Activated T-cell treated with anti-CD3 and anti-CD28 coated beads, Interleukin-2, amount 50 U/mL, for 24 hours (primary cell): ENCODE measurements around the gene LYPLAL1.

Experiments
- DNase-seq: peaks from one replicate; pipeline ENCODE4 v3.0.0-alpha.2; 2020
- H3K27ac Mint-ChIP-seq: 2 replicates; pipeline ENCODE4 v1.8.0; 2020; ENCODE audit warnings: mild to moderate bottlenecking, mixed read lengths
- H3K27me3 Mint-ChIP-seq: 2 replicates; pipeline ENCODE4 v1.8.0; 2020; ENCODE audit warnings: mixed read lengths
- H3K36me3 Mint-ChIP-seq: 2 replicates; pipeline ENCODE4 v1.8.0; 2020; ENCODE audit warnings: low read depth, mixed read lengths
- H3K4me1 Mint-ChIP-seq: 2 replicates; pipeline ENCODE4 v1.8.0; 2020; ENCODE audit warnings: low read depth, mixed read lengths
- H3K4me3 Mint-ChIP-seq: 2 replicates; pipeline ENCODE4 v1.8.0; 2020; ENCODE audit warnings: mild to moderate bottlenecking, moderate library complexity, mixed read lengths
- H3K9me3 Mint-ChIP-seq: 2 replicates; pipeline ENCODE4 v1.8.0; 2020; ENCODE audit warnings: mixed read lengths

Gene LYPLAL1

DNA sequence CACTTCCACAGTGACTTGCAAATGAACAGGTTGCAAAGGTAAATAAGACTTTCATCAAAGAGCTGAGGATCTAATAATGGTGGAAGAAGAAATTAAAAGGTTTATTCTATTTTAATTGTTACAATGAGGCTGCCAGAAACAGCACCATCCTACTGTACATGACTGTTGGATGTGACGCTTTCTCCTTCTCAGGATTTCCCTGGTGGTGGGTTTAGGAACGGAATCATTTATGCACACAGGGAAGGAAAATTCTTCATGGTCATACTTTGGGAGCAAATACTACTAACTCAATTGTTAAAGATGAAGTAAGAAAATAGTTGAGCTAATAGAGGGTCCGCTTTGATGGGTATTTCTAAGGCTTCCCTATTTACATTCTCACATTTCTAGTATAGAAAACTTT, 22.2 kb upstream of the LYPLAL1 start:
- Mint-ChIP-seq H3K27me3 (peaks cover 3% of the 10 kb centered on the region), H3K4me3 (no peak overlapping the region), H3K4me1 (no peaks in the 10 kb centered on the region), H3K9me3 (no peaks in the 10 kb centered on the region), H3K27ac (no peak overlapping the region), H3K36me3 (no peaks in the 10 kb centered on the region)
- no peak for DNase-seq

DNA sequence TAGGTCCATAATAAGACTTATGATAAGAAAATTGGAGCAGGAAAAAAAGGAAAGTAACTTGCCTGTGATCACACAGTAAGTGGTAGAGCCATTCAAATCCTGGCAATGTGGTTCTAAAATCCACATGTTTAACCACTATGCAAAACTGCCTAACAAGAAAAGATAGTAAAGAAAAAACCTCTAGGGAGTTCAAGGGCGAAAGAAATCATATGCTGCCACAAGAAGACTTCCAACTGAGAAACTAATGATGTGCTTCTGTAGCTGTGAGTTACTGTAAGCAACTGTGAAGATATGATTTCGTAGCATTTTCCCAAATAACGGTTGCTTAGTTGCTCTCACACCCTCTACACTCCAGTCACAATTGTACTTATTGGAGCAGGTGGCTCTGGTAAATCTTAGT, 20.9 kb upstream of the LYPLAL1 start:
- Mint-ChIP-seq H3K27me3 (peaks cover 3% of the 10 kb centered on the region), H3K9me3 (no peaks in the 10 kb centered on the region), H3K4me1 (no peaks in the 10 kb centered on the region), H3K4me3 (no peak overlapping the region), H3K36me3 (no peaks in the 10 kb centered on the region), H3K27ac (no peak overlapping the region)
- no peak for DNase-seq

DNA sequence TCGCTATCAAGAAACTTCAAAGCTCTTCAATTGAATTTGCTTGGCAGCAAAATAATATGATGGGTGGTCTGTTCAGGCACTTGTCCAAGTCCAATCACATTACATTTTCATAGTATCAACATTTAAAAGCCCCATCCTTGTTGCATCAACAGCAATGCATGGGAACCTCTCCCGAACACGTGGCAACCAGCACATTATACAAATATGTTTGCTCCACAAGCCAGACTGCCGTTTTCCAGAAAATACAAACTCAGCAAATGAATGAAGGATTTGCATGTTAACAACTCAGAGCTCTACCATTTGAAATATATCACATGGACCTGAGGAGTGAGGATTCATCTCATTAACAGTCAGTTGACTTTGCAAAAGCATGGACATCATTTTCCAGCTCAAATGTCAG, 20.0 kb upstream of the LYPLAL1 start:
- DNase-seq = no peak
- no peak overlapping the region for H3K27ac Mint-ChIP-seq

DNA sequence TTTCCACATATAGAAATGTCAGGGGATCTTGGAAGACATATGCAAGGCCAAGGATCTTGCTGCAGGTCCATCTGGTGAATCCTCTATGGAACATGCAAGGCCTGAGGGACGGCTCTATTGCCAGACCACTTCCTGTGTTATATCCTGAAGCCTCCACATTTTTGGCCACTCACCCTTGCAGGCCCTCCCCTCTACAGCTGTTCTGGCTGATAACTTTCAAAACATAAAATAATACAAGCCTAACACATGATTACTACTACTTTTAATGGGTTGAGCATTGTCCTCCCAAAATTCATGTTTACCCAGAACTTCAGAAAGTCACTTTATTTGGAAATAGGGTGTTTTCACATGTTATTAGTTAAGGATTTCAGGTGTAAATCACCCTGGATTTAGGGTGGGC, 18.5 kb upstream of the LYPLAL1 start:
- no peak overlapping the region for H3K4me3 Mint-ChIP-seq
- no peak overlapping the region for H3K27ac Mint-ChIP-seq
- no peaks in the 10 kb centered on the region for H3K9me3 Mint-ChIP-seq
- peaks cover 8% of the 10 kb centered on the region for H3K27me3 Mint-ChIP-seq
- no peaks in the 10 kb centered on the region for H3K4me1 Mint-ChIP-seq
- DNase-seq = no peak
- H3K36me3 Mint-ChIP-seq = no peaks in the 10 kb centered on the region

More for the DNA sequence above, 20.0 kb upstream of the LYPLAL1 start:
- Mint-ChIP-seq H3K4me1 (no peaks in the 10 kb centered on the region), H3K9me3 (no peaks in the 10 kb centered on the region), H3K4me3 (no peak overlapping the region), H3K36me3 (no peaks in the 10 kb centered on the region), H3K27me3 (peaks cover 3% of the 10 kb centered on the region)

DNA sequence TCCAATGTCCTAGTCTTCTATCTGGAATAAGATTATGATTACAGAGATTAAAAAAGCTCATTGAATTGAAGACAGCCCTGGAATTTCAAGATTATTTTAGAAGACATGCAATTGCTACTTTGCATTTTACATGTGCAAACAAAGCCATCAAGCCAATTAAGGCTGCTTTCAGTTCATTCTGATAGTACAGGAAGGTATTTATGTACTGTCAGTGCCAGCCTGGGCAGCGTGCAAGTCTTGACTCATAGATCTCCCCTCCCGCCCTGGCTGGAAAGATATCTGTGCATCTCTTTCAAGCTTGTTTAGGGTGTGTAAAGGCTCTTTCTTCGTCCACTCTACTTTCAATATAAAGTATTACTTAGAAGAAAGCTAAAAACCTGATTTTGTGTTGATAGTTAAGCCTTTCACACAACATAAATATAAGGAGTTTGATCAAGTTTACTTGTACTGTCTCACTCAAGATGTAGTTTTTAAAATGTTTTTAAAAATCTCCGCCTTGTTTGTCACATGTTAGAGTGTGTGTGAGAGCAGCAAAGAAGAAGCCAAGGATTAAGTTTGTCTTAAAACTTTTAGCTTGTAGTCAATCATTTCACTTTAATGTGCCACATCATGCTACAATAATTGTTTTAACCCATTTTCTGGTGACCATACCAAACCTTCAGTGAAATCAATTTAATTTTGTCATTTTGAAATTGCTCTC, 13.6 kb upstream of the LYPLAL1 start:
- Mint-ChIP-seq H3K27me3 (peaks cover 19% of the 10 kb centered on the region), H3K4me1 (no peaks in the 10 kb centered on the region), H3K27ac (no peak overlapping the region), H3K9me3 (no peaks in the 10 kb centered on the region), H3K36me3 (no peaks in the 10 kb centered on the region), H3K4me3 (no peak overlapping the region)
- no peak for DNase-seq

DNA sequence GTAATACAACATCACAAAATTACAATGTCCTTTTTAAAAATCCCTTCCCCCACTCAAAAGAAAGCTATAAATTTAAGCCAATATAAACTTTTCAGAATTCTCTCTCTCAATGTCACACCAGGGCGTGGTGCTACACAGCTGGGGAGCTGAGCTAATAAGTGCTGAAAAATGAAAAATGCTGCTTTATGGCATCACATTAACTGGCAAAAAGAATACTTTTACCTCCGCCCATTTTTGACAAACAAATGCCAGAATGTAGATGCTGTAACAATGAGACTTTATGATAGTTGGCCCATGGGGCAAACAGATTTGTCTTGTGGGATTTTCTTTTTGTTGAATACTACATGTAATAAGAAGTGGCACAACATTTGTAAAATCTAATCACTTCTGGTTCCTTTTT, 12.7 kb upstream of the LYPLAL1 start:
- Mint-ChIP-seq H3K27ac (no peak overlapping the region), H3K27me3 (peaks cover 22% of the 10 kb centered on the region), H3K9me3 (no peaks in the 10 kb centered on the region), H3K4me3 (no peak overlapping the region), H3K36me3 (no peaks in the 10 kb centered on the region), H3K4me1 (no peaks in the 10 kb centered on the region)
- no peak for DNase-seq

DNA sequence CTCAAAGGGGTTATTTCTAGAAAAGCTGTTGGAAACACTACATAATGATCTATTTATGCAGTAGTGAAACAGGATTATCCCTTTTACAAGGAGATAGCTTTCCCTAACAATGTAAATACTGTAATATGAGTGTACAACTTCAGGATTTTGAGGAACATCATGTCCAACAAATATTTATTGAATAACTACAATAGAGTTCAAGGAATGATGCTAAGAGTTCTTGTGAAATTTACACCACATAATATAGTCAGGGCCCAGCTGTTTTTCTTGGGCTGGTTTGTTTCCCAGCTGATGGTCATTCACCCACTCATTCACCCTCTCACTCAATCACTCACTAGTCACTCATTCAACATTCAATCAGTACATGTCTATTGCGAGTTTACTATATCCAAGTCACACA, 12.3 kb upstream of the LYPLAL1 start:
- Mint-ChIP-seq H3K27me3 (peaks cover 22% of the 10 kb centered on the region), H3K9me3 (no peaks in the 10 kb centered on the region), H3K27ac (no peak overlapping the region), H3K36me3 (no peaks in the 10 kb centered on the region), H3K4me3 (no peak overlapping the region), H3K4me1 (no peaks in the 10 kb centered on the region)
- DNase-seq = no peak

DNA sequence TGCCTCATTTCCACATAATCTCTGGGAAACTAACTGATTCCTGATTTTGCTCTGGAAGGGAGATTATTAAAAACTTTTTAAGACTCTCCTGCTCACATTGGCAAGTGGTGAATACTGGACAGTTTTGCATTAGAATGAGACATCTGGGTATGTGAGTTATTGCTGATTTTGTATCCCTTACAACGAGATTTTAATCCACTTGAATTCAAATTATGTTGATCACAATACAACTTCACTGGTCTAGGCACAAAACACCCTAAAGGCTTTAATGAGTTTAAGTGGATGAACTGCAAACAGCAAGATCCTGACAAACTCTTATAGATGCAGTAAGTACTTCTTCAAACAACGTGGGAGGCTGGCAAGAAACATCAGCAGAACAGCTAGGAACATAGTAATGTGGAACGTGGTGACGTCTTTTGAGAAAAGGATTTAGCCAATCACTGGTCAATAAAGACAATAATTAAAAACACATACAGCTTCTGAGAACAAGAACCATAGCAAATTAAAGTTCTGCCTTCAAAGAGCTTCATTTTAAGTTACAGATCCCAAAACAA, 10.2 kb upstream of the LYPLAL1 start:
- no peak for DNase-seq
- Mint-ChIP-seq H3K27ac (no peak overlapping the region), H3K4me3 (no peak overlapping the region), H3K9me3 (no peaks in the 10 kb centered on the region), H3K36me3 (no peaks in the 10 kb centered on the region), H3K4me1 (no peaks in the 10 kb centered on the region), H3K27me3 (peaks cover 22% of the 10 kb centered on the region)

DNA sequence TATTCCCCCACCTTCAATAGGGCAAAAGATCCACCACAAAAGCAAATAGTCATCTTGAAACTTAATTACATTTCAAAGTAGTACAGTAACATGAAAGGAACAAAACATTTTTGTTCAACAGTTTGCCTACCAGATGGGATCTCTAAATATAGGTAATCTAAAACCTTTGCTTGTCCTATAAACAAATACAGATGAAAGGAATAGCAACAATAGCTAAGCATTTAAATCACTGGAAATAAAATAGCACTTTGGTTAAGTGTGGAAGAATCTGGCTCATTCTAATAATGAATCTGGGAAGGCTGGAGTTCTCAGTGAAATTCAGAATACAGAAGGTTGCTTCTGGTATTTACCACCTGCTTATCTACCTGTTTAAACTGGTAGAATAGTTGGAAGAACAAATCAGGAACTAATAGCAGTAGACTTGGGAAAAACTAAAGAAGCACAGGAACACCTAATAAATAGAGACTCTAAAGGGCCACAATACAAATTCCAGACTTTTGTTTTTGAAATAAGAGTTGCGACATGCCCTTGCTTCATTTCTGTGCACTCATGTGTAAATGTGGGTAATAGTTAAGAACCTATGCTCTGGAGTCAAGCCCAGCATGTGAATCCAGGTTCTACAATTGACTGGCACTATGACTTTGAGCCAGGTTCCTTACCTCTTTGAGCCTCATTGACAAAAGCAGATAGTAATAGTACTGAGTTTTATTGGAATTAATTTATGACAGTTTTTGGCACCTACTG, 2.3 kb upstream of the LYPLAL1 start:
- Mint-ChIP-seq H3K4me1 (peaks cover 33% of the 10 kb centered on the region), H3K36me3 (peaks cover 17% of the 10 kb centered on the region), H3K4me3 (no peak overlapping the region), H3K9me3 (no peaks in the 10 kb centered on the region), H3K27me3 (no peaks in the 10 kb centered on the region), H3K27ac (no peak overlapping the region)
- no peak for DNase-seq

DNA sequence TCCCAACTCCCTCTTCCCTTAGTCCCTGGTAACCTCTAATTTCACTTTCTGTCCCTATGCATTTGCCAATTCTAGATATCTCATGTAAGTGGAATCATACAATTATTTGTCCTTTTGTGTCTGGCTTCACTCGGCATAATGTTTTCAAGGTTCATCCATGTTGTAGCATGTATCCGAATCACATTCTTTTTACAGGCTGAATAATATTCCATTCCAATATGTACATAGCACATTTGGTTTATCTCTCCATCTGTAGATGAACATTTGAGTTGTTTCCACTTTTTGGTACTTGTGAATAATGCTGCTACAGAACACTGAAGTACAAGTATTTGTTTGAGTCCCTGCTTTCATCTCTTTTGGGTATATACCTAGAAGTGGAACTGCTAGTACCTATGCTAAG, 857 bp upstream of the LYPLAL1 start:
- Mint-ChIP-seq H3K36me3 (peaks cover 30% of the 10 kb centered on the region), H3K27ac (peak overlapping the region; percentile 98), H3K9me3 (no peaks in the 10 kb centered on the region), H3K4me1 (peaks cover 48% of the 10 kb centered on the region), H3K27me3 (no peaks in the 10 kb centered on the region), H3K4me3 (peak overlapping the region; percentile 96)
- no peak for DNase-seq

DNA sequence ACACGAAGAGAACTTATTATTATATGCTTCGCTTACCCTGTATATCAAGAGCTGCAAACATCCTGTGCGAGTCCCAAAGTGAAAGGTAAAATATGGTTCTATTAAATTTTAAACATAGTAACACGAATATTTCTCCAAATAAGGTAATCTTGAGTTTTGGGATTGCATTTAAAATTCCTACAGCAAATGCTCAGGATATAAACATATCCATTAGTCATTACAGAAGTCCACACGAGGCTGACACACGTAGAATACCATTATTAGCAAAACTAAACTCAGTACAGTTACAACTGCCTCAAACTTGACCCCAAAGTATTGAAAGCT, 282 bp upstream of the LYPLAL1 start:
- Mint-ChIP-seq H3K4me3 (peak overlapping the region; percentile 96), H3K4me1 (peaks cover 52% of the 10 kb centered on the region), H3K36me3 (peaks cover 30% of the 10 kb centered on the region), H3K27me3 (no peaks in the 10 kb centered on the region), H3K9me3 (no peaks in the 10 kb centered on the region), H3K27ac (peak overlapping the region; percentile 98)
- DNase-seq = no peak

DNA sequence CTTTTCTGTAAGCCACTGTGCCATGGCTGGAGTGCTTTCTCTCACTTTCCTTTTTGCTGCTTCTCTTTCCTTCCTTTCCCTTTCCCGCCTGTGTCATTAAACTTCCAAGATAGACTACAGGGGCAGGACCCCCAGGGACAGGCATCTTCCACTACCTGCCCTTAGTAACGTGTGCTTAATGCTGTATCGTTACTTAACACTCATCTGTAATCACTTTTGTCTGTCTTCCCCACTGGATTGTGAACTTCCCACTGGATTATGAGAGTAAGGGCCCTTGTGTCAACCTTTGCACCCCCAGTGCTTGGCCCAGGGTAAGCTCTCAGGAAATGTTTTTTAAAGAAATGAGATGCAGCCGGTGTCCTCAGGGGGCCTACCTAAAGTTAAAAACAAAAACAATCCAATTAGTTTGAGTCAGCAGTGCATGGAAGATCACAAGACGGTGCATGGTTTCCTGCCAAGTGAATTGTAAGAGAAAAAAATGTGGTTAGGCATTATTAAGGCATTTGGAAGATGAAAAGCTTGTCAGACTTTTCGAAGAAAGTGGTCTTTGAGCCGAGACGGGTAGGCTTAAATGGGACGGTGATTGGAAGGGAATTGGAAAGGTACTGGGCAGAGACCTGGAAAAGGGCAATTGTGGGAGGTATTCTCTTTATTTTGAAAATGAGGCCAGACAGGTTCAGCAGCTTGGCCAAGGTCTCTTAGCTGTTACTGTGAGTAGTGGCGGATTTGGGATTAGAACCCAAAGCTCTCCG, 958 bp downstream of the LYPLAL1 start:
- peaks cover 57% of the 10 kb centered on the region for H3K4me1 Mint-ChIP-seq
- no peaks in the 10 kb centered on the region for H3K27me3 Mint-ChIP-seq
- peak overlapping the region; percentile 96 for H3K4me3 Mint-ChIP-seq
- H3K36me3 Mint-ChIP-seq = peaks cover 36% of the 10 kb centered on the region
- peak; percentile 39 for DNase-seq
- peak overlapping the region; percentile 98 for H3K27ac Mint-ChIP-seq
- H3K9me3 Mint-ChIP-seq = no peaks in the 10 kb centered on the region

DNA sequence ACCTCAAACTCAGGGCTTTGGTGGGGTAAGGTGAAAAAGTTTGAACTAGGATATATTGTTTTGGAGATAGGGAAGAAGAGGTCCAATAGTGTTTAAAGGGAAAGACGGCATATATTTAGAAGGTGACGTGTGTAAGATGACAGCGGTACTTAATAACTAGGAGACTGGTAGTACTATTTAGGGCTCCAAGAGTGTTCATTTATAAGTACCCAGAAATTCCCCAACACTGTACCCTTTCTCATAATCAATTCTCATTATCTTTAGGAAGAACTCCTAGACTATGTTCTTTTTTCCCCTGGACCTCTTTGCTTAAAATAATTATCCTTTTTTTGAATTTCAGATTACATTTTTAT, 1.5 kb downstream of the LYPLAL1 start:
- Mint-ChIP-seq H3K27ac (peak overlapping the region; percentile 98), H3K4me1 (peaks cover 57% of the 10 kb centered on the region), H3K9me3 (no peaks in the 10 kb centered on the region), H3K27me3 (no peaks in the 10 kb centered on the region), H3K36me3 (peaks cover 42% of the 10 kb centered on the region), H3K4me3 (peak overlapping the region; percentile 96)
- DNase-seq = no peak

DNA sequence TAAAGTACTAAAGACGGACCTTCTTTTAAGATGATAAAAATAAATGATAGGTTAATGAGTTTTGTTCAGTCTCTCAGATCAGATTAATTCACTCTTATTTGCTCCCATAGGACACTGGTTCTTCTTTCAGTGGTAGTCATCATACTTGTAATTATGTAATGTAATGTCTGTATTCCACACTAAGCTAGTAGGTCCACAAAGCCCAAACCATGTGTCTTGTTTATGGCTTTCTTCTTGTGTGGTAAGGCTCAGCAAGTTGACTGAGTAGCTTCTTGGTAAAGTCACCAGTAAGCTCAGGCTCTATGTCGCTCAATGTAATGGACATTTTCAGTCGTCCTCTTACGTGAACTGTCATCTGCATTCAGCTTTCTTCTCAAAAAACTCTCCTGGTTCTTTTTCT, 2.5 kb downstream of the LYPLAL1 start:
- H3K27me3 Mint-ChIP-seq = no peaks in the 10 kb centered on the region
- DNase-seq = no peak
- H3K36me3 Mint-ChIP-seq = peaks cover 50% of the 10 kb centered on the region
- peaks cover 55% of the 10 kb centered on the region for H3K4me1 Mint-ChIP-seq
- H3K4me3 Mint-ChIP-seq = no peak overlapping the region
- H3K9me3 Mint-ChIP-seq = no peaks in the 10 kb centered on the region
- H3K27ac Mint-ChIP-seq = no peak overlapping the region

DNA sequence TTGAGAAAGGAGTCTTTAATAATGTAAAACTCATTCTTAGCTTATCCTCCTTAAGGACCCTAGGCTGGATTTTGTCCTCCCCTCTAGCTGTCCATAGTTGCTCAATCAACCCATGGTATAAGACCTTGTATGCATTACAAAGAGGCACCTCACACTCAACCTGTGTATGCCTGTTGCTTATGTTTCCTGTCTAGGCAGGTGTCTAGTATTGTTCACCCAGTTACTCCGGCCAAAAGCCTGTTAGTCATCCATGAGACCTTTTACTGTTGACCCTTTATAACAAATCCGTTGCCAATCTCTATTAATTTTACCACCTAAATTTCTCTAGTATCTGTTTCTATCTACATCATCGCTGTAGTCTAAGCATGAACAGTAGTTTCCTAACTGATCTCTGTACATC, 3.7 kb downstream of the LYPLAL1 start:
- no peak overlapping the region for H3K27ac Mint-ChIP-seq
- no peak for DNase-seq
- H3K36me3 Mint-ChIP-seq = peaks cover 58% of the 10 kb centered on the region
- no peaks in the 10 kb centered on the region for H3K27me3 Mint-ChIP-seq
- no peak overlapping the region for H3K4me3 Mint-ChIP-seq
- H3K4me1 Mint-ChIP-seq = peaks cover 59% of the 10 kb centered on the region
- H3K9me3 Mint-ChIP-seq = no peaks in the 10 kb centered on the region
